Activated naive CD8-positive, alpha-beta T cell treated with anti-CD3 and anti-CD28 coated beads, Interleukin-2, amount 50 U/mL, for 24 hours (primary cell): ENCODE data around the gene BMS1.
"Not testable (repeated sequence)": the region's sequence is repeated elsewhere in the genome, so short reads cannot be mapped to it uniquely, and the experiment has no call there.

Experiments used
- ATAC-seq: fragments of 150-1000 bp; cut with Tn5 transposase; one replicate; pipeline ENCODE4 v1.10.0; 2021
- DNase-seq: peaks from one replicate; pipeline ENCODE4 v3.0.0; 2021
- H3K27ac Mint-ChIP-seq: one replicate; pipeline ENCODE4 v1.8.0; 2021; ENCODE audit warnings: mild to moderate bottlenecking, mixed read lengths
- H3K27me3 Mint-ChIP-seq: one replicate; pipeline ENCODE4 v1.8.0; 2021; ENCODE audit warnings: mixed read lengths
- H3K36me3 Mint-ChIP-seq: one replicate; pipeline ENCODE4 v1.8.0; 2021; ENCODE audit warnings: low read depth, mixed read lengths
- H3K4me1 Mint-ChIP-seq: one replicate; pipeline ENCODE4 v1.8.0; 2021; ENCODE audit warnings: mixed read lengths
- H3K4me3 Mint-ChIP-seq: one replicate; pipeline ENCODE4 v1.8.0; 2021; ENCODE audit warnings: mild to moderate bottlenecking, moderate library complexity, mixed read lengths
- H3K9me3 Mint-ChIP-seq: one replicate; pipeline ENCODE4 v1.8.0; 2021; ENCODE audit warnings: mixed read lengths

BMS1 gene

GRCh38 chr10:42782446-42783180 is at the start of gene BMS1:
Gene BMS1, plus strand, starts transcription at chr10:42782795. Its CDS starts 1,600 bp downstream, at chr10:42784395.
- Mint-ChIP-seq H3K36me3 (peaks cover 25% of the 10 kb centered on the region), H3K9me3 (no peaks in the 10 kb centered on the region), H3K27ac (peak within 1 kb of the TSS; percentile 99), H3K27me3 (no peaks in the 10 kb centered on the region), H3K4me1 (peaks cover 32% of the 10 kb centered on the region), H3K4me3 (peak within 1 kb of the TSS; percentile 100)
- peak; percentile 91 for ATAC-seq
- DNase-seq, result peak; percentile 85

DNA sequence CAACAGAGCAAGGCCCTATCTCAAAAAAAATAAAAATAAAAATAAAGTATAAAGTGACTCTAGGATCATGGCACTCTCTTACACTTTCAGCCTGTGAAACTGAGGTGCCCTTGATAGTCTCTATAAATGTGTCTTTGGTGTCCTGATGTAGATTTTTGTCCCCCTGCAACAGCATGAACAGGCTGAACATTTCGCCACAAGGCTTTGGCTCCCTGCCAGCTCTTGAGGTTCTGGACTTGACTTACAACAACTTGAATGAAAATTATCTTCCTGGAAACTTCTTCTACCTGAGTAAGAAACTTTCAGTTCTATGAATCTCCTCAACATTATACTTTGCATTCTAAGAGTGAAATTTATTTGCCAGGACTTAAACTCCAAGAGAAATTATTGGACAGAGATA is 48.1 kb upstream of the BMS1 start:
- no peaks in the 10 kb centered on the region for H3K36me3 Mint-ChIP-seq
- no peaks in the 10 kb centered on the region for H3K4me1 Mint-ChIP-seq
- H3K27me3 Mint-ChIP-seq, result peaks cover 24% of the 10 kb centered on the region
- H3K4me3 Mint-ChIP-seq, result no peak overlapping the region
- DNase-seq, result no peak
- no peak overlapping the region for H3K27ac Mint-ChIP-seq
- no peak for ATAC-seq
- no peaks in the 10 kb centered on the region for H3K9me3 Mint-ChIP-seq

DNA sequence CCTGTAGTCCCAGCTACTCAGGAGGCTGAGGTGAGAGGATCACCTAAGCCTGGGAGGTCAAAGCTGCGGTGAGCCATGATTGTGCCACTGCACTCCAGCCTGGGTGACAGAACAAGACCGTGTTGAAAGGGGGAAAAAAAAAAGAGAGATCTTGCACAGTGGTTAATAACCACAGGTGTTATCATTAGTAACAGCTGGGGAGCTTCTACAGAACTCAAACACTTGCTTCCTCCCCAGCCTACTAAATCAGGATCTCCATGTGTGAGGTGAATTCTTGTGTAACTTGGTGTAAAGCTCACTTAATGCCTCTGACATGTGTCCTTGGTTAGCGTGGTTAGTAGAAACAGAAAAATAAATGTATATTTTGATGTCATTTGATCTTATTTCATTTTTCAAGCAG is 43.9 kb upstream of the BMS1 start:
- Mint-ChIP-seq H3K4me1 (no peaks in the 10 kb centered on the region), H3K27ac (no peak overlapping the region), H3K36me3 (no peaks in the 10 kb centered on the region), H3K9me3 (peaks cover 21% of the 10 kb centered on the region), H3K27me3 (peaks cover 21% of the 10 kb centered on the region), H3K4me3 (no peak overlapping the region)
- no peak for ATAC-seq
- no peak for DNase-seq

DNA sequence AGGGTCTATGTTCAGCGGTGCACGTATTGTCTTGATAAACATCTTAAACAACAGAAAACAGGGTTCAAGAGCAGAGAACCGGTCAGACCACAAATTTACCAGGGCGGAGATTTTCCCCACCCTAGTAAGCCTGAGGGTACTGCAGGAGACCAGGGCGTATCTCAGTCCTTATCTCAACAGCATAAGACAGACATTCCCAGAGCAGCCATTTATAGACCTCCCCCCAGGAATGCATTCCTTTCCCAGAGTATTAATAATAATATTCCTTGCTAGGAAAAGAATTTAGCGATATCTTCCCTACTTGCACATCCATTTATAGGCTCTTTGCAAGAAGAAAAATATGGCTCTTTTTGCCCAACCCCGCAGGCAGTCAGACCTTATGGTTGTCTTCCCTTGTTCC is 41.1 kb upstream of the BMS1 start:
- H3K4me3 Mint-ChIP-seq, H3K36me3 Mint-ChIP-seq, DNase-seq, H3K27ac Mint-ChIP-seq, ATAC-seq, H3K4me1 Mint-ChIP-seq: not testable (repeated sequence)
- peaks cover 20% of the 10 kb centered on the region for H3K27me3 Mint-ChIP-seq
- H3K9me3 Mint-ChIP-seq, result peaks cover 21% of the 10 kb centered on the region

- H3K27me3 Mint-ChIP-seq, result peaks cover 14% of the 10 kb centered on the region
- H3K9me3 Mint-ChIP-seq, result peaks cover 21% of the 10 kb centered on the region
- no peak overlapping the region for H3K4me3 Mint-ChIP-seq
- H3K4me1 Mint-ChIP-seq, result no peaks in the 10 kb centered on the region
- H3K36me3 Mint-ChIP-seq, result no peaks in the 10 kb centered on the region
- DNase-seq, result no peak
- no peak overlapping the region for H3K27ac Mint-ChIP-seq
- no peak for ATAC-seq
Observed at GRCh38 chr10:42743697-42744096, 38.9 kb upstream of the BMS1 start.

- no peak overlapping the region for H3K4me3 Mint-ChIP-seq
- H3K27ac Mint-ChIP-seq, result no peak overlapping the region
- no peak for DNase-seq
- H3K4me1 Mint-ChIP-seq, result no peaks in the 10 kb centered on the region
- H3K9me3 Mint-ChIP-seq, result peaks cover 21% of the 10 kb centered on the region
- peaks cover 17% of the 10 kb centered on the region for H3K27me3 Mint-ChIP-seq
- no peaks in the 10 kb centered on the region for H3K36me3 Mint-ChIP-seq
- no peak for ATAC-seq
Observed at GRCh38 chr10:42744134-42744701, 38.4 kb upstream of the BMS1 start.

DNA sequence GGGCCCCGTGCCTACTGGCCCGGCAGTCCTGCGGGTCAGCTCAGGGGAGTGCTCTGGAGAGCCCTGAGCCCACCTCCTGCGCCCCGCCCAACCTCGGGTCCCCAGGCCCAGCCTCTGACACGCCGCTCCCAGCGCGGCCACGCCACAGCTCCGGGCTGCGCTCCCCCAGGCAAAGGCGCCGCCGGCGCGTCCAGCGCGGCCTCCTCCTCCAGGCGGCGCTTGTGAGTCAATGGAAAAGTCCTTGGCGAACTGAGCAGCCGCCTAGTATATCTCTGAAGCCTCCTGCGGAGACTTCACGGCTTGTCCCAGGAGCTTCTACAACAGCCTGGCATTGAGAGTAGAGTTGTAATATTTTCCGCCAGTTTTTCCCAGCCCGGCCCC is 29.5 kb upstream of the BMS1 start:
- Mint-ChIP-seq H3K27ac (no peak overlapping the region), H3K36me3 (no peaks in the 10 kb centered on the region), H3K4me3 (peak overlapping the region; percentile 63), H3K9me3 (no peaks in the 10 kb centered on the region), H3K27me3 (peaks cover 65% of the 10 kb centered on the region), H3K4me1 (peaks cover 10% of the 10 kb centered on the region)
- peak; percentile 81 for ATAC-seq
- peak; percentile 85 for DNase-seq

- H3K27ac Mint-ChIP-seq, result no peak overlapping the region
- H3K4me3 Mint-ChIP-seq, result peak overlapping the region; percentile 63
- ATAC-seq (peak; percentile 21), DNase-seq (peak; percentile 10)
- no peaks in the 10 kb centered on the region for H3K9me3 Mint-ChIP-seq
- no peaks in the 10 kb centered on the region for H3K36me3 Mint-ChIP-seq
- H3K27me3 Mint-ChIP-seq, result peaks cover 68% of the 10 kb centered on the region
- H3K4me1 Mint-ChIP-seq, result peaks cover 10% of the 10 kb centered on the region
Observed at GRCh38 chr10:42753507-42754154, 29.0 kb upstream of the BMS1 start.

DNA sequence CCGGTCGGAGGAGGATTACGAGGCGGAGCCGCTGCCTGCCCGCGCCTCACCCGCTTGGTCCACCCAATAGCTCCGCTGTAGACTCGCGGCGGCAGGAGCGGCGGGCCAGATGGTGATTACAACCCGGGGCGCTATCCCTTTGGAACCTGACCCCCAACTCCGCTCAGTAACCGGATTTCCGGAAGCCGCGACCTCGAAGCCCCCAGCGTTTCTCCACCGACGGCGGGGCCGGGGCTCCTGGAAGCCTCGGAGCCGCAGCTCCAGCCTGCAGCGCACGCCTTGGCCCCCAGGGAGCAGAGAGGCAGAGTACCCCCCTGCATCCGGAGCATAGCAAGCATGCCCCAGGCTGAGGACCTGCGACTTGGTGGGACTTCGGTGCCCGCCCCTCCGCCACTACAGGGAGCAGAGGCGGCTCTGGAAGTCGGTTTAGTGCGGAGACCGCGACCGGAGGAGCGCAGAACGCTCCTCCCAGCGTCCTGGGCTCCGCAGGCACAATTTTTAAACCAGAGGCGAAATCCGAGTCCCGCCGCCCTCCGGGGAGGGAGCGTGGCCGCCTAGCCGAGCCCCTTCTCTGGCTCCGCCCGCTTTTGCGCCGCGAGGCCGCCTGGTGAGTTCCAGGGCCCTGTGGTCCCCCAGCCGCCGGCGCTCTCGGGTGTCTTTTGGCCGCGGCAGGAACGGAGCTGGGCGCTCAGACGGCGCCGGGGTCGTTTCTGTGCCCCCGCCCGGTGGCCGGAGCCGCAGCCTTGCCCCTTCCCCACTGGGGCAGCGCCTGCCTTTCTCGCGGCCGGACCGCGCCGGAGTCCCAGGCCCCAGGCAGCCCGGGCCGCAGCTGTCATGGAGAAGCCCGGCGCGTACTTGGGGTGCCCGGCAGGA is 28.2 kb upstream of the BMS1 start:
- Mint-ChIP-seq H3K9me3 (peaks cover 4% of the 10 kb centered on the region), H3K27me3 (peaks cover 69% of the 10 kb centered on the region), H3K4me1 (peaks cover 10% of the 10 kb centered on the region), H3K4me3 (peak overlapping the region; percentile 63), H3K27ac (no peak overlapping the region), H3K36me3 (no peaks in the 10 kb centered on the region)
- DNase-seq (peak; percentile 30), ATAC-seq (no peak)

GRCh38 chr10:42755028-42755451 is 27.6 kb upstream of the BMS1 start:
- Mint-ChIP-seq H3K36me3 (no peaks in the 10 kb centered on the region), H3K27me3 (peaks cover 69% of the 10 kb centered on the region), H3K27ac (no peak overlapping the region), H3K9me3 (peaks cover 5% of the 10 kb centered on the region), H3K4me3 (no peak overlapping the region), H3K4me1 (peaks cover 10% of the 10 kb centered on the region)
- peak; percentile 23 for ATAC-seq
- DNase-seq, result peak; percentile 6

GRCh38 chr10:42755556-42756093 is 27.0 kb upstream of the BMS1 start:
- peaks cover 73% of the 10 kb centered on the region for H3K27me3 Mint-ChIP-seq
- H3K4me3 Mint-ChIP-seq, result no peak overlapping the region
- ATAC-seq (no peak), DNase-seq (no peak)
- no peak overlapping the region for H3K27ac Mint-ChIP-seq
- H3K9me3 Mint-ChIP-seq, result peaks cover 5% of the 10 kb centered on the region
- no peaks in the 10 kb centered on the region for H3K36me3 Mint-ChIP-seq
- H3K4me1 Mint-ChIP-seq, result peaks cover 10% of the 10 kb centered on the region

DNA sequence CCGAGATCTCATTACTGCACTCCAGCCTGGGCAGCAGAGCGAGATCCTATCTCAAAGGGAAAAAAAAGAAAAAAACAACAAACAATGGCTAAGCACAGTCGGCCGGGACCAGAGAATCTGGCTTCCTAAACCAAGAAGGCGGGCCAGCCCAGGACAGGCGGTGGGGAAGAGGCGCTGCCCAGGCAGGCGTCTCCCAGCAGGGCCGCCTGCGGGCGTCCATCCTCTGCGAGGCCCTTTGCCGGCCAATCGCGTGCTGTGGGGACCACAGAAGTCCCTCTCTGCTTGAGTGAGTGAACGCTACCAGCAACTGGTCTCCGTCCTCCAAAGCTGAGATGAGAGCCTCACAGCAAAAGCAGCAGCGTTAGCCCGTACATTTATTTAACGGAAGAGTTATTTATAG is 14.7 kb upstream of the BMS1 start:
- H3K36me3 Mint-ChIP-seq, result no peaks in the 10 kb centered on the region
- DNase-seq, result no peak
- no peak for ATAC-seq
- H3K27me3 Mint-ChIP-seq, result peaks cover 31% of the 10 kb centered on the region
- H3K4me3 Mint-ChIP-seq, result no peak overlapping the region
- no peaks in the 10 kb centered on the region for H3K9me3 Mint-ChIP-seq
- no peak overlapping the region for H3K27ac Mint-ChIP-seq
- no peaks in the 10 kb centered on the region for H3K4me1 Mint-ChIP-seq

DNA sequence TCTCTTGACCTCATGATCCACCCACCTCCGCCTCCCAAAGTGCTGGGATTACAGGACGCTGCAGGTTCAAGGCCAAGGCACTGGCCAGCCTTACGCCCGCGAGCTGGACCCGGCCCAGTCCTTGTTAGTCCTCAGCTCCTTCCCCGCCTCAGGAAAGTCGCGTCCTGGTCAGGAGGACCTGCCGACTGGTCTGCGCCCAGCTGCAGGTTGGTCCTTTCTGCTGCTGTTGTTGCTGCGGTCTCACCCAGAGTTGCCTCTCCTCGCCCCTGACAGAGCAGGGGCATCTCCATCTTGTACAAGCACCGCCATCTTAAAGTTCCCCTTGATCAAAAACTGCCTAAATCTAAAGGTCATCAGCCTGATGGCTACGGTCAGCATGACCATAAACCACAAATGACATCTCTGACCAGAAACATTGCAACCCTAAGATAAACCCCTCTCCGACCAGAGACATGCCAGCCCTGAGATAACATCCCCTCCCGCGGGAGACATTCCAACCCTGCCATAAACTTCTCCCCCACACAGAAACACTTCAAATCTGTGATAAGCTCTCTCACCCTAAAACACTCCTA is 13.9 kb upstream of the BMS1 start:
- Mint-ChIP-seq H3K36me3 (no peaks in the 10 kb centered on the region), H3K4me1 (no peaks in the 10 kb centered on the region), H3K27ac (no peak overlapping the region), H3K9me3 (no peaks in the 10 kb centered on the region), H3K27me3 (peaks cover 26% of the 10 kb centered on the region), H3K4me3 (no peak overlapping the region)
- DNase-seq (no peak), ATAC-seq (no peak)

GRCh38 chr10:42769173-42769572 is 13.4 kb upstream of the BMS1 start:
- H3K4me3 Mint-ChIP-seq, result no peak overlapping the region
- no peaks in the 10 kb centered on the region for H3K4me1 Mint-ChIP-seq
- no peaks in the 10 kb centered on the region for H3K9me3 Mint-ChIP-seq
- no peak overlapping the region for H3K27ac Mint-ChIP-seq
- H3K36me3 Mint-ChIP-seq, result no peaks in the 10 kb centered on the region
- ATAC-seq, result no peak
- H3K27me3 Mint-ChIP-seq, result peaks cover 23% of the 10 kb centered on the region
- no peak for DNase-seq
